RKO (cell line): Measurements from ENCODE around the gene PHRF1.
"Not testable (repeated sequence)": the region's sequence is repeated elsewhere in the genome, so short reads cannot be mapped to it uniquely, and the experiment has no call there.

Experiments used
- DNase-seq: peaks from one replicate; pipeline ENCODE4 v3.0.0-alpha.2; 2016; ENCODE audit warnings: low spot score

PHRF1 gene

GRCh38 chr11:573146-573759, 3.0 kb upstream of the PHRF1 start:
- no peak for DNase-seq

- DNase-seq = not testable (repeated sequence)
Measured at GRCh38 chr11:574031-574570, 2.2 kb upstream of the PHRF1 start.

- DNase-seq = no peak
Measured at GRCh38 chr11:574632-575312, 1.5 kb upstream of the PHRF1 start.

DNA sequence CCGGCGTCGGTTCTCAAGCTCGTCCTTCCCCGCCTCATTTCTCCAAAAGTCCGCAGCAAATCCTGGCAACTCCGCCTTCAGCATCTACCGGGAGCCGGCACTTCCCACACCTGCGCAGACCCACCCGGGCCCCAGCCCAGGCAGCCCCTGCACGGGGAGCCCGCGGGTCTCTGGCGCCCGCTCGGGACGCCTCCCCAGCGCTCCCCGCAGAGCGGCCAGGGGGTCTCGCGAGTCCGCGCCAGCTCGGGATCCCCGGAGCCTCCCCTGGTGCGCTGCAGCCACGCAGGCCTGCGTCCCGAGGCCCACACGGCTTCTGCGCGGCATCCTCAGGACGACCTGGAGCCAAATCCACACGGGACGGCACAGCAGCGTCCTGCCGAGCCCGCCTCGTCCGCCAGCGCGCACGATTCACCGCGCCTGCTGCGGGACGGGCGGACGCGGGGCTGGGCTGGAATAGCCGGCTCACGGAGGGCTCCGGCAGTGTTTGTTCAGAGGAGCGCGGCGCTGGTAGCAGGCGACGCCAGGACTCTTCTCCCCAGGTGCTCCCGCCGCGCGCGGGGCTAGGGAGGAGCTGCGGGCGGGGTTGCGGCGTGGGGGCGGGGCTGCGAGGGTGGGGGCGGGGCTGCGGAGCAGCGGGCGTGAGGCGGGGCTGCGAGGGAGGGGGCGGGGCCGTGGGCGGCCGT, 816 bp upstream of the PHRF1 start:
- peak; percentile 61 for DNase-seq

GRCh38 chr11:576811-577610, 741 bp downstream of the PHRF1 start:
- DNase-seq = no peak

DNA sequence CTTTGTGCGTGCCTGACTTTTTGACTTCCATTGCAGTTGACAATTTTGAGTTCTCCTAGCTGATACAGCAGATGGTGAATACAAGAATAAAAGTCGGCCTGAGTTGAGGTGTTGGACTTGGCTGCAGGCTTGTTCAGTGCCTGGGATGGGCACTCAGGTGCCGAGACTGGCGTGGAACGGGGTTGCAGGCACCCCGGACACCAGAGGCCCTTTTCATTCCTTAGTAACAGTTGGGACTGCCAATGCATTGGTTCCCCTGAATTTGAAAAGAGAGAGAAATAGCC, 1.3 kb downstream of the PHRF1 start:
- DNase-seq = no peak

GRCh38 chr11:578276-579035, 2.2 kb downstream of the PHRF1 start:
- DNase-seq = no peak

- no peak for DNase-seq
Measured at GRCh38 chr11:579830-580601, 3.7 kb downstream of the PHRF1 start.

DNA sequence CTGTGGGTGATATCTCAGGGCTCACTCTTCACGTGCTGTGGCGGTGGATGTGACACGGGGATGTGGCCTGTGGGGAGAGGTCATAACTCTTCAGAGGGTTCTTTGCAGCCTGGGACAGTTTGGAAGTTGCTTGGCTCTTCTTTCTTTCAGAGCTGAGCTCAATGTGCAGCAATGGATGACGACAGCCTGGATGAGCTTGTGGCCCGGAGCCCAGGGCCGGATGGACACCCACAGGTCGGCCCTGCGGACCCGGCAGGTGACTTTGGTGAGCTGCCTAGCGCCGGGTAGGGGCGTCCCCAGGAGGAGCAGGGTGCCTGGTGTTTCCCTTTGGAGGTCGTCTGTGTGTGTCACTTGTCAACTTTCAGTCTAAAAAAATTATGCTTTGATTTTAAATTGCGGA, 5.1 kb downstream of the PHRF1 start:
- DNase-seq = no peak

DNA sequence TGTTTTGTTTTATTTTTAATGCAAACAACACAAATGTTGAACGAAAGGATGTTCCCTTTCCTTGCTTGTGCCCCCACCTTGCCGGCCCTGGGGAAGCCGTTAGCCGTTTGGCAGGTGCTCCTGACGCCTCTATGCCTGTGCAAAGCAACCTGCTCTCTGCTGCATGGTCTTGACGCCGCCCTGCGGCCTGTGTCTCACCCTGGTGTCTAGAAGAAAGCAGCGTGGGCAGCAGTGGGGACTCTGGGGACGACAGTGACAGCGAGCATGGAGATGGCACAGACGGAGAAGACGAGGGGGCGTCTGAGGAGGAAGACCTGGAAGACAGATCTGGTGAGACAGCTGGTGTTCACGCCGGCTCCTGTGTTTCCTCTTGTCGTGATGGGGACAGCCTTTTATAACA, 5.5 kb downstream of the PHRF1 start:
- DNase-seq = no peak

DNA sequence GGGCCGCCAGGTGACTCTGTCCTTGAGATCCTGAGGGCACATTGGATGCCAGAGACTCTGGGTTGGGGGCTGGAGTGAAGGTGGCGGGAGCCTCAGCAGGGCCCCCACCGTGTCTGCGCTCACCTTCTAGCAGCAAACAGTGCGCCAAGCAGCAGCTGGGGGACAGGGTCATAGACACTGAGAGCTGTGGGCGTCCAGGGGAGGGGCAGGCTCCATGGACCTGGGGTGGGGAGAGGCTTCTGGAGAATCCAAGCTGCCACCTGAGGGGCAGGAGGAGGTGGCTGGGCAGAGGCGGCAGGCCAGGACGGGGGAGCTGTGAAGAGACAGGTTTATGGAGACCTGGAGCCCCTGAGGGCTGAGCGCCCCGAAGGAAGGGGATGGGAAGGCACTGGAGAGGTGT, 8.0 kb downstream of the PHRF1 start:
- no peak for DNase-seq

DNA sequence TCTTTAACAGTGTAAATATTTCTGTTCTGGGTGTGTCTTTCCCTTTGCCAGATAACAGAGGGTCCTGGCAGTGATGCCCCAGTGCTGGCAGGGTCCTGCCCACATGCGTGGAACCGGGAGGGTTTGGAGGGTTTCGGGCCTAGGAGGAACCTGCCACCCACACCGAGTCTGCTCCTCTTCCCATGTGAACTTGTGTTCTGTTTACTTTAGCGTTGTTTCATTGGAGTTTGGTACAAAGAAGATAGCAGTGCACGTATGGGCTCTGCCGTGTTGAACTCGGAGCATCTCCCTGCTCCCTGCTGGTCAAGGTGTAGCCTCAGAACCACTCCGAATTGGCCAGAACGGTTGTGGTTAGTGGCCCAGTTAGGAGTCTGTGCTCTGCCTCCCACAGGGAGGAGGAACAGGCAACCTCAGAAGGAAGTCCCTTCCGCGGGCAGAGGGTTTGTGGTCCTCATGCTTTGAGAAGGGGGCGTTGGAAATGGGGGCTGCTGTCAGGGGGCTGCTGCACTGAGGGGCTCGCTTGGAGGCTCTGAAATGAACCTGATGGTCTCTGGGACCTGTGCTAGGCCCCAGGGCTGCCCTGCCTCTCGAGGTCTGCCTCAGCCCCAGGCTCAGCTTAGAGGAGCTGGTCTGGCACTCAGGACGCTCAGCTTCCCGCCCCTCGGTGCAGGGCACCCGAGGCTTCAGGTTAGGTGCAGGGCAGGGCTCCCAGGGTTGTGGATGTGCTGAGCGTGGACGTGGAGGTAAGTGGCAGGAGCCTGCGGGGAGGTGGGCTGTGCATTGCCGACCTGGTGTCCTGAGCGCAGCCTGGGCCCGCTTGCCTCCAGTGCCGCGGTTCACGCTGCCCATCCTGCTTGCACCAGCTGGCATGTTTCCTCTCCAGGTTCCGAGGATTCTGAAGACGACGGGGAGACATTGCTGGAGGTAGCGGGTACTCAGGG, 10.4 kb downstream of the PHRF1 start:
- DNase-seq = no peak

GRCh38 chr11:587546-587945, 11.3 kb downstream of the PHRF1 start:
- DNase-seq = no peak

- no peak for DNase-seq
Measured at GRCh38 chr11:587978-588380, 11.7 kb downstream of the PHRF1 start.

DNA sequence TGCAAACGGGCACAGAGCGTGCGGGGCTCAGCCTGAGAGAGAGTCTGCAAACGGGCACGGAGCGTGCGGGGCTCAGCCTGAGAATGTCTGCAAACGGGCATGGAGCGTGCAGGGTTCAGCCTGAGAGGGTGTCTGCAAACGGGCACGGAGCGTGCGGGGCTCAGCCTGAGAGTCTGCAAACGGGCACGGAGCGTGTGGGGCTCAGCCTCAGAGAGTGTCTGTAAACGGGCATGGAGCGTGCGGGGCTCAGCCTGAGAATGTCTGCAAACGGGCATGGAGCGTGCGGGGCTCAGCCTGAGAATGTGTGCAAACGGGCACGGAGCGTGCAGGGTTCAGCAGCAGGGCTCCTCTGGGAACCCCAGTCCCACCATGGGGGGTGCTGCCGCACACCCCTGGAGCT, 13.5 kb downstream of the PHRF1 start:
- DNase-seq = no peak

GRCh38 chr11:590997-591396, 14.7 kb downstream of the PHRF1 start:
- DNase-seq = no peak

DNA sequence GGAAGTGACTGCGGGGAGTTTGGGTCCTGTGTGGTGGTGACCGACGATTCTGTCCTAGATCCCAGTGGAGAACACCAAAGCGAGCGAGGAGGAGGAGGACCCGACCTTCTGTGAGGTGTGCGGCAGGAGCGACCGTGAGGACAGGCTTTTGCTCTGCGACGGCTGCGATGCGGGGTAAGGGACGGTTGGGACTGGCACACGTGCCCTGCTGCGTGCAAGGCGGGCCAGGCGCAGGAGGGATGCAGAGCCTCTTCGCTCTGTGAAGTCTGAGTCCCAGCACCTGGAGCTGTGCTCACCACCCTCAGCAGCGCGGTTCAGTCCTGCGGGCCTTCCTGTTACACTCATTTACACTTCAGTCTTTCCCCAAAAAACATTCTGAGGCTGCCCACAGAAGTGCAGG, 16.2 kb downstream of the PHRF1 start:
- no peak for DNase-seq

DNA sequence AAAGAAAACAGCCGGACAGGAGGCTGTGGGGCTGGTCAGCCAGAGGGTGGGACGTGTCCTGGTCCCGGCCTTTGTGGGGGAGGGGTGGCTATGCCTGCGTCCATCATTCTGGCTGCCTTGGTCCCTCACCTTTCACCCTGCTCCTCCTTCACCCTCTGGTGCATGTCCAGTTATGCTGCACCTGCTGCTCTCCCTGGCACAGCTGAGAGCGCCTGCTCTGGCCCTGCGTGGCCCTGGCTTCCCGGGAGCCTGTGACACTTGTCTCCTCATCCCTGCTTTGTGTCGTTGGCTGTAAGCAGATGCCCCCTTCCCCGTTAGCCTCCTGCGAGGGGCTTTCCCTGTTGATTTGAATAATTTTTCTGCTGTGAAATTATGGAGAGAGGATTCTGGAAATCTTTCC, 16.6 kb downstream of the PHRF1 start:
- DNase-seq = no peak

GRCh38 chr11:593347-593746, 17.1 kb downstream of the PHRF1 start:
- DNase-seq = no peak

DNA sequence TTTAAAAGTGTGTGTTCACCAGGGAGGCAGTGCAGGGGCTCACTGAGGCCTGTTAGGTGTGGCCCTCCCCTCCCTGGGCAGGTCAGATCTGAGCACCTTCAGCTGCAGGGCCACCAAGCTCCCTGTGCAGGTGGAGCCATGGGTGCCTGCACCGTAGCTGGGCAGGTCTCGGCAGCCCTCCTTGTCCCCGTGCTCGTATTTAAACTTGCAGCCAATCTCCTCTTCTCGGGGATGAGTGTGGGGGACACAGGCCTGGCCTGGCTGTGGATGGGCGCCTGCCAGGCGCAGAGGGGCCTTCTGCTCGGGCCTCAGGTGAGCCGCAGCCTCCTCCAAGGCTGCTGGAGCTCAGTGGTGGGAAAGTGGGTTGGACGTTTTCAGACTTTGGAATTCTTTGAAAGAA, 19.1 kb downstream of the PHRF1 start:
- no peak for DNase-seq
